Measurements from ENCODE around the gene GPS2.
A peak's percentile ranks its signal among the peaks of the same experiment; 100 is the strongest.
"Not testable (repeated sequence)": the region's sequence is repeated elsewhere in the genome, so short reads cannot be mapped to it uniquely, and the experiment has no call there.

Gene GPS2

GRCh38 chr17:7337600-7337999 lies 22.4 kb upstream of the GPS2 start:
- 83 to 87% methylated on average over 7 of the region's 7 CpGs for WGBS, 2 experiments
- not testable (repeated sequence) for H3K36me3 ChIP-seq (ENCODE audit: control insufficient read depth, insufficient read depth, low read length); H3K4me3 ChIP-seq (ENCODE audit: insufficient read depth, low read depth, low read length); H3K4me1 ChIP-seq (ENCODE audit: control insufficient read depth, insufficient read depth, low read length); H3K9me3 ChIP-seq (ENCODE audit: control insufficient read depth, low read length); H3K27ac ChIP-seq (ENCODE audit: insufficient read depth, low read depth, low read length, poor library complexity, severe bottlenecking); H3K27me3 ChIP-seq (ENCODE audit: control insufficient read depth, insufficient read depth, low read length, poor library complexity, severe bottlenecking)

GRCh38 chr17:7336240-7337175 lies 21.3 kb upstream of the GPS2 start, which contains the start of gene ACAP1:
TSS of gene ACAP1 (plus strand) at chr17:7336529. CDS start at chr17:7336735, 206 bp downstream.
- Histone ChIP-seq H3K36me3 (ENCODE audit: control insufficient read depth, insufficient read depth, low read length) (no peaks in the 10 kb centered on the region), H3K27me3 (ENCODE audit: control insufficient read depth, insufficient read depth, low read length, poor library complexity, severe bottlenecking) (no peaks in the 10 kb centered on the region), H3K27ac (ENCODE audit: insufficient read depth, low read depth, low read length, poor library complexity, severe bottlenecking) (no peak within 1 kb of the TSS), H3K4me1 (ENCODE audit: control insufficient read depth, insufficient read depth, low read length) (peaks cover 7% of the 10 kb centered on the region), H3K9me3 (ENCODE audit: control insufficient read depth, low read length) (no peaks in the 10 kb centered on the region), H3K4me3 (ENCODE audit: insufficient read depth, low read depth, low read length) (no peak within 1 kb of the TSS)
- 64 to 67% methylated on average over 17 of the region's 17 CpGs for WGBS, 2 experiments

- H3K27ac ChIP-seq (ENCODE audit: insufficient read depth, low read depth, low read length, poor library complexity, severe bottlenecking); H3K27me3 ChIP-seq (ENCODE audit: control insufficient read depth, insufficient read depth, low read length, poor library complexity, severe bottlenecking); H3K9me3 ChIP-seq (ENCODE audit: control insufficient read depth, low read length); H3K36me3 ChIP-seq (ENCODE audit: control insufficient read depth, insufficient read depth, low read length); H3K4me3 ChIP-seq (ENCODE audit: insufficient read depth, low read depth, low read length); H3K4me1 ChIP-seq (ENCODE audit: control insufficient read depth, insufficient read depth, low read length): not testable (repeated sequence)
- 92% methylated on average over 13 of the region's 13 CpGs for WGBS, 2 experiments
Observed at GRCh38 chr17:7335765-7336164, 20.6 kb upstream of the GPS2 start.

DNA sequence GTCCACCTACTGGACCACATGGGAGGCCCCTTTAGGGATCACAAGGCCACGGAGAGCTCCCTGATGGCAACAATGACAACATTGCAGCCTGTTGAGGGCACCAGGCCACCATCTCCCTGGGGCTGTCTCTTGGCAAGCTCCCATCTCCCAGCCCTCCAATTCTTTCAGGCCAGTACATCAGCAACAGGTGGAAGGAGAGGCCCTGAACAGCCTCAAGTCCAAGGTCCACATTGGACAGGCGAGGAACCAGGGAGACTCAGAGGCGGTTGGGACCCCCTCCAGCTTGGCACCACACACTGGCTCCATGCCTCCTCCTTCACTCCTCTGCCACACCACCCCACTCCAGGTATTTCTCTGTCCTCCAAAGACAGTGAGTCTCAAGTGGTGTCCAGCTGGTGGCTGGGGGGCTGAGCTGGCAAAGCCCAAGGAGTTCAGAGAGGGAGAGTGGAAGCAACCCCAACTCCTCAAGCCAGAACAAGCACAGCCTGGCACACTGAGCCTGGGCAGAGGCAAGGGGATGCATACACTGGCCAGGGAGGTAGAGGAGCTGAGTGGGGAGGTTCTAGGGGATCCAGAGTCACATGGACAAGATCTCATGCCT lies 19.9 kb upstream of the GPS2 start:
- Histone ChIP-seq H3K27me3 (ENCODE audit: control insufficient read depth, insufficient read depth, low read length, poor library complexity, severe bottlenecking) (no peaks in the 10 kb centered on the region), H3K4me3 (ENCODE audit: insufficient read depth, low read depth, low read length) (no peak overlapping the region), H3K9me3 (ENCODE audit: control insufficient read depth, low read length) (no peaks in the 10 kb centered on the region), H3K36me3 (ENCODE audit: control insufficient read depth, insufficient read depth, low read length) (no peaks in the 10 kb centered on the region), H3K4me1 (ENCODE audit: control insufficient read depth, insufficient read depth, low read length) (peaks cover 7% of the 10 kb centered on the region), H3K27ac (ENCODE audit: insufficient read depth, low read depth, low read length, poor library complexity, severe bottlenecking) (no peak overlapping the region)
- 90 to 97% methylated on average over 3 of the region's 3 CpGs for WGBS, 2 experiments

GRCh38 chr17:7332600-7333069 lies 17.5 kb upstream of the GPS2 start:
- not testable (repeated sequence) for H3K36me3 ChIP-seq (ENCODE audit: control insufficient read depth, insufficient read depth, low read length); H3K27ac ChIP-seq (ENCODE audit: insufficient read depth, low read depth, low read length, poor library complexity, severe bottlenecking)
- 89 to 90% methylated on average over 11 to 13 of the region's 14 CpGs for WGBS, 2 experiments

GRCh38 chr17:7332111-7332510 lies 17.0 kb upstream of the GPS2 start:
- Histone ChIP-seq H3K27ac (ENCODE audit: insufficient read depth, low read depth, low read length, poor library complexity, severe bottlenecking) (no peak overlapping the region), H3K4me3 (ENCODE audit: insufficient read depth, low read depth, low read length) (no peak overlapping the region), H3K36me3 (ENCODE audit: control insufficient read depth, insufficient read depth, low read length) (no peaks in the 10 kb centered on the region), H3K9me3 (ENCODE audit: control insufficient read depth, low read length) (no peaks in the 10 kb centered on the region), H3K27me3 (ENCODE audit: control insufficient read depth, insufficient read depth, low read length, poor library complexity, severe bottlenecking) (no peaks in the 10 kb centered on the region), H3K4me1 (ENCODE audit: control insufficient read depth, insufficient read depth, low read length) (peaks cover 16% of the 10 kb centered on the region)
- WGBS, 2 experiments = 75% methylated on average over 7 of the region's 7 CpGs

More at GRCh38 chr17:7332600-7333069, 17.5 kb upstream of the GPS2 start:
- not testable (repeated sequence) for H3K27me3 ChIP-seq (ENCODE audit: control insufficient read depth, insufficient read depth, low read length, poor library complexity, severe bottlenecking); H3K9me3 ChIP-seq (ENCODE audit: control insufficient read depth, low read length); H3K4me3 ChIP-seq (ENCODE audit: insufficient read depth, low read depth, low read length)
- H3K4me1 ChIP-seq (ENCODE audit: control insufficient read depth, insufficient read depth, low read length) = peaks cover 15% of the 10 kb centered on the region

DNA sequence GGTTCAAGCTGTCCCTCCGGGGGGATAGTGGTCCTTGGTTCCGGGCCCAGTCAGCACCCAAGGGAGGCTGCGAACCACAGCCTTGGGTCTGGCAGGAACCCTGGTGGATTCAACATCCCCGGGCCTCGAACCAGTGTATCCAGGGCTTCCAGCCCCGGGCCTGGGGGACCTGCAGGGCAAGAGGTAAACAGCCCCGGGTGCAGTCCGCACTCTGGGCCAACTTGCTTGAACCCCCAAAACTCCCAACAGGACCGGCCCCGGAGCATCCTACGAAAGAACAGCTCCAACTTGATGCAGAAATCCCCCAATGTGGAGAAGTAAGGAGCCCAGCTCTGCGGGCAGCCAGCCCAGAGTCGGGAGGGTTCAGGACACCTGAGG lies 15.5 kb upstream of the GPS2 start:
- H3K4me3 ChIP-seq (ENCODE audit: insufficient read depth, low read depth, low read length) = peak overlapping the region; percentile 87
- WGBS, 2 experiments = 87% methylated on average over 13 of the region's 13 CpGs
- peak overlapping the region; percentile 93 for H3K27ac ChIP-seq (ENCODE audit: insufficient read depth, low read depth, low read length, poor library complexity, severe bottlenecking)
- peaks cover 9% of the 10 kb centered on the region for H3K4me1 ChIP-seq (ENCODE audit: control insufficient read depth, insufficient read depth, low read length)
- no peaks in the 10 kb centered on the region for H3K27me3 ChIP-seq (ENCODE audit: control insufficient read depth, insufficient read depth, low read length, poor library complexity, severe bottlenecking)
- peaks cover 8% of the 10 kb centered on the region for H3K36me3 ChIP-seq (ENCODE audit: control insufficient read depth, insufficient read depth, low read length)
- no peaks in the 10 kb centered on the region for H3K9me3 ChIP-seq (ENCODE audit: control insufficient read depth, low read length)

DNA sequence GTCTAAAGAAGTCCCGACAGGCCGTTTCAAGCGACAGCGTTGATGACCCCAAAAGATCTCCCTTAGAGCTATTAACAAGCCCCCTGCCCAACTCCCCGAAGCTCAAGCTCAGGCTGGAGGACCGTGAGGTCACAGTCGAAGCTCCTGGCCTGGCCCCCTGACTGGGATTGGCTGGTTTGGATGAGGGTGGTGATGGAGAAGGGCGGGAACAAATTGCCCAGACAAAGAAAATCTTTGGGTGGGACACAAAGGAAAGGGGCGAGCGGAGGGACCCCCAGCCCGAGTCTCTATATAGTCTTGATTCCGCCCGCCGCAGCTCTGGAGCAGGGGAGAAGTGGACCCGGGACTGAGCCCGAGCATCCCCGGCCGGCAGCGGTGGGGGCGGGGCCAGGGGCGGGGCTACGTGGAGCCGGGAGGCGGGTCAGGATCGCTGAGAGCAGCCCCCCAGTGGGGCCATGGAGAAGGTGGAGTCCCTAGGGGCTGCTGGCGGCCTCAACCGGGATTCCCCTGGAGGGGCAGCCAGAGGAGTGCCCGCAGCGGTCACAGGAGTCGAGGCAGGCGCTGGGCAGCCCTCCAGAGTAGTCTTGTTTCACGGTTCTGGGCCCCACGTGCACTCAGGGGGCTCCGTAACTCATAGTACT lies 15.0 kb upstream of the GPS2 start:
- Histone ChIP-seq H3K4me1 (ENCODE audit: control insufficient read depth, insufficient read depth, low read length) (peaks cover 9% of the 10 kb centered on the region), H3K36me3 (ENCODE audit: control insufficient read depth, insufficient read depth, low read length) (peaks cover 12% of the 10 kb centered on the region), H3K9me3 (ENCODE audit: control insufficient read depth, low read length) (no peaks in the 10 kb centered on the region), H3K27me3 (ENCODE audit: control insufficient read depth, insufficient read depth, low read length, poor library complexity, severe bottlenecking) (no peaks in the 10 kb centered on the region), H3K27ac (ENCODE audit: insufficient read depth, low read depth, low read length, poor library complexity, severe bottlenecking) (peak overlapping the region; percentile 93), H3K4me3 (ENCODE audit: insufficient read depth, low read depth, low read length) (peak overlapping the region; percentile 87)
- WGBS, 2 experiments = 3% methylated on average over 34 of the region's 34 CpGs

DNA sequence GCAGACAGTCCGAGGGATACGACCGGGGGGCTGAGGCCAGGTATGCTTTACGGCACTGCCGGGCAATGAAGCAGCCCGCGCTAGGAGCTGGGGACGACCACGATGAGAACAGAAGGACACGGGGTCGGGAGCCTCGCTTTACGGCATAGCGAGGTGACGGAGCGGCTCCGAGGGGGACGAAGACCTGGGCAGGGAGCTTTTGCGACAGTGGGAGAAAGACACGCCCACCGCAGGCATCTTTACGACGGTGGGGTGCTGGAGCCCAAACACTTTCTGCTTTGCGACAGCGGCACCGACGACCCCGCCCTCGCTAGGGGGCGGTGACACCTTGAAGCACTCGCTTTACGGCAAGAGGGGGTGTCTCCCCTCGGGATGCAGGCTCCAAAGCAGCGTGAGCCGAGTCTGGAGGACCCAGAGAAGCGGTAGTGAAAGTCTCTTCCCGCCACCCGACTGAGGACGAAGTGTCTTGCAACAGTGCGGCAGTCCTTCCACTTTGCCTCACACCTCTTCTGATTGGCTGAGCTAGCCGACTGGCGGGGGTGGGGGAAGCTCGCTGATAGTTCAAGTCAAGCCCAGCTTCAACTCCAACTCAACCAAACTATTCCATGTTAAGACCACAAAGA lies 14.3 kb upstream of the GPS2 start:
- peaks cover 15% of the 10 kb centered on the region for H3K36me3 ChIP-seq (ENCODE audit: control insufficient read depth, insufficient read depth, low read length)

More for the DNA sequence above, 14.3 kb upstream of the GPS2 start:
- 1% methylated on average over 43 of the region's 43 CpGs for WGBS, 2 experiments
- Histone ChIP-seq H3K4me1 (ENCODE audit: control insufficient read depth, insufficient read depth, low read length) (peaks cover 9% of the 10 kb centered on the region), H3K9me3 (ENCODE audit: control insufficient read depth, low read length) (no peaks in the 10 kb centered on the region), H3K27me3 (ENCODE audit: control insufficient read depth, insufficient read depth, low read length, poor library complexity, severe bottlenecking) (no peaks in the 10 kb centered on the region), H3K27ac (ENCODE audit: insufficient read depth, low read depth, low read length, poor library complexity, severe bottlenecking) (peak overlapping the region; percentile 93), H3K4me3 (ENCODE audit: insufficient read depth, low read depth, low read length) (peak overlapping the region; percentile 87)
